GM12801 (cell line): ENCODE measurements around the gene GLB1L.

Experiments
- CTCF ChIP-seq: IDR thresholded peaks from one replicate; pipeline ENCODE4 v1.5.1; 2011; ENCODE audit warnings: control low read depth; ENCODE audit not compliant: insufficient read length; ENCODE audit errors: extremely low read depth

GLB1L gene

GRCh38 chr2:219284501-219285372 is 39.5 kb upstream of the GLB1L start:
- no peak for TF ChIP-seq CTCF

GRCh38 chr2:219282943-219283581 is 37.8 kb upstream of the GLB1L start:
- TF ChIP-seq CTCF, result no peak

GRCh38 chr2:219282375-219282774 is 37.1 kb upstream of the GLB1L start:
- TF ChIP-seq CTCF, result no peak

- no peak for TF ChIP-seq CTCF
Observed at GRCh38 chr2:219281588-219281987, 36.3 kb upstream of the GLB1L start.

GRCh38 chr2:219280651-219281050 is 35.4 kb upstream of the GLB1L start:
- TF ChIP-seq CTCF, result no peak

- no peak for TF ChIP-seq CTCF
Observed at GRCh38 chr2:219279916-219280516, 34.8 kb upstream of the GLB1L start.

GRCh38 chr2:219279151-219279915 is 34.1 kb upstream of the GLB1L start, which contains the start of gene DNAJB2:
TSS of gene DNAJB2 (plus strand) at chr2:219279366. CDS start at chr2:219279834, 468 bp downstream.
- no peak for TF ChIP-seq CTCF
